Measurements from ENCODE around the gene IFNK.

IFNK gene

GRCh38 chr9:27510780-27511179 lies 13.3 kb upstream of the IFNK start:
- in situ Hi-C loops (cut with MboI; ENCODE audit: low sequenced_read_pairs) = no loop called here

- in situ Hi-C loops (cut with MboI; ENCODE audit: low sequenced_read_pairs) = no loop called here
These were observed 12.3 kb upstream of the IFNK start for GRCh38 chr9:27511771-27512170.

DNA sequence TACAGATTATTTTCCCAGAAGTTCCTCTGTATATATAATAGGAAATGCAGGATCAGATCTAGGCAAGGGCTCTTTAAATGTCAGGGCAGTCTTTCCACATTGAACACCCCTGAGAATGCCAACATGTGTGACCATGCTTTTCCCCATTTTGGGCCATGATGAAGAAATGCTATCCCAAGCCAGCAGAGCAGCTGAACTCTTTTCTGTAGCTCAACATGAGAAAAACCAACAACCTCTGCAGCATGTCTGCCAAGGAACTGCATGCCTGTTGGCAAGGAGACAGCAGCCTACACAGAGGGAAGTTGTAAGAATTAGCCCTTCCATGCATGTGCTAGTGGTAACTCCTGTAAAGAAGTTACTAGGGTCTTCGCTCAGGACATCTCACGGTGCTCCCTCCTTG lies 9.5 kb upstream of the IFNK start:
- in situ Hi-C loops (cut with MboI; ENCODE audit: low sequenced_read_pairs) = no loop called here

DNA sequence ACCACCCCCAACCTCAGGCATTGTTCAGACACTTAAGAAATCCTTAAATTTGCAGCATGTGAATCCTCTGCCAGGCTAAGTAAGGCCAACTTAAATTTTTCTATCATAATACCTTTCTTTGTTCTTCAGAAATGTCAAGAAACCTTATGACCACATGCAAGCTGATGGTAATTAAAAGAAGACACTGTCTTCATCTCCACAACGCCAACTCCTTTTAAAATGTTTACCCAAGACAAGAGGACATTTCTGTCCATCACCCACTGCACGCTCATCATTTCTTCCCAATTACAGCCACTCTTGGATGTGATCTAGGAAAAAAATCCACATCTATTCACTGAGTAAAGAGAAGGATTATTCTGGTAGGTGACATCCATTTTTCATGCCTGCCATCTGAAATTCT lies 6.1 kb upstream of the IFNK start:
- in situ Hi-C loops (cut with MboI; ENCODE audit: low sequenced_read_pairs) = no loop called here

GRCh38 chr9:27518809-27519208 lies 5.3 kb upstream of the IFNK start:
- in situ Hi-C loops (cut with MboI; ENCODE audit: low sequenced_read_pairs) = no loop called here

DNA sequence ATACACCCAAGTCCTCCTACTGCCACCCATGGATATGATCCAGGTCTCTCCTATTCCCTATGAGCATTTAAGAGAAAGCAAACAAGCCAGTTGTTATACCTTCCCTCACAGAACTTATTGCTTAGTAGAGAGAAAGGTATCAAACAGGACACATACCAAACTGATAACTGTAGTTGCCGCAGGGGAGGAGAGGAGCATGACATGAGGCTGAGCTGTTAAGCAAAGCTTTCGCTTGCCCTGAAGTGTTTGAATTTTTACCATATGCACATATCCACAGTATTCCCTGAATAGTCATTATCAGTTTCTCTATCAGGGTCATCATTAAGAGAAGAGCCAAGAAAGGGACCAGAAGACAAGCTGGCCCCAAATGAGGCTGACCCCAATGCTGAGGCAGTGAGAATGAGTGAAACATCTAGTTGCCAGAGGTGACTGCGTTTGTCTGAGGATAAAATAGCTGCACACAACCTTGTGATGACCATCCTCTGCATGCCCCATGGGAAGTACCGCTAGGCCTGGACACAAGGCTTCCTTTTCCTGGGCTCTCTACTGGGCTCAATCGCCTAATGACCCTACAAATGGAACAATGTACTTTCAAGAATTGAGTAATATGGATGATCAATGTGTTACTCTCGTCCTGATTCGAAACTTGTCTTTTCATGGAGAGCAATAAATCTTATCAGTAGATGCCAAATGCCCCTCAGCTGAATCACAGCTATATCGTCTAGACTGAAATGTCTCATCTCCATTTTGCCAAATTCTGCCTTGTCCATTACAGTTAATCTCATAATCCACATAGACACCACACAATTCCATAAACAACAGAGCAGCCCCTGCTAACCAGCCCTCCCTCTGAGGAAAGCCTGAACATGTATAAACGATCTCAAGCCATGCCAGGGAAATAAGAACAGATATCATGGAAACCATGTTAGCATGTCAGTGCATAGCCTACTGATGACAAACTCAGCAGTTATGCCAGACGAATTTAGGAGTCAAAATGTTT lies 4.3 kb upstream of the IFNK start:
- in situ Hi-C loops (cut with MboI; ENCODE audit: low sequenced_read_pairs) = no loop called here

DNA sequence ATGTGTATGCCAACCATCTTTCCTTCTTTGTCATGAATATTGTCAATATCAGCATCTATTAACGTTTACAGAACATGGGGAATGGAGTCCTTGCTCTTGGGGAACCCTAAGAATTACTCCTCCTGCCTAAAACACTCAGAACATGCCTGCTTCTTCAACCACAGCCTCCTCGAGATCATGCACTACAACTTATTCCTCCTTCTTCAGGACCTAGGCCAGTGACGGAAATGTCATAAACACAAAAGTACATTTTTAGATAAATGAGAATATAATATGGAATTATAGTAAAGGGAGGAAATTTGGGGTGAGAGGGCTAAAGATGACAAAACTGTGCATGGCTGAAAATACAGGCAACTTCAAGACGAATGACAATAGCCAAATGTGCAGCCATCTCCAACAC lies 3.1 kb upstream of the IFNK start:
- in situ Hi-C loops (cut with MboI; ENCODE audit: low sequenced_read_pairs) = no loop called here

DNA sequence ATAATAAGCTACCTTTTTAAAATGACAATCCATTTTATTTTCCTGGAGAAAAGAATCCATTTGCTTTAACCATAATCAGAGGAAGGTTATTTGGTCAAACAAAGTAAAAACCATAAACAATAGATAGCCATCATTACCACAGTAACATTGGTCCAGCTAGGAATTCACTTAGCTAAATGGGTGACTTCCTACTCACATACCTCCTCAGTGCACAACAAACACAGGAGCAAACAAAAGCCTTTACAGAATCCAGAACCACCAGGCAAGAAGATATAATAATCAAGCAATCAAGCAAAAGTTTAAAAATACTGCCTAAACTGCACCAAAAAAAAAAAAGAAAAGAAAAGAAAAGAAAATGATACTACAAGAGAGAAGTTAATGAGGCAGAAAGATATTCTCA lies 949 bp upstream of the IFNK start:
- in situ Hi-C loops (cut with MboI; ENCODE audit: low sequenced_read_pairs) = no loop called here

GRCh38 chr9:27527702-27528075 lies 3.6 kb downstream of the IFNK start:
- in situ Hi-C loops (cut with MboI; ENCODE audit: low sequenced_read_pairs) = loop anchor here (25.0 kb wide), 1 partner anchor 190 kb away; no protein-coding TSS in a partner anchor

DNA sequence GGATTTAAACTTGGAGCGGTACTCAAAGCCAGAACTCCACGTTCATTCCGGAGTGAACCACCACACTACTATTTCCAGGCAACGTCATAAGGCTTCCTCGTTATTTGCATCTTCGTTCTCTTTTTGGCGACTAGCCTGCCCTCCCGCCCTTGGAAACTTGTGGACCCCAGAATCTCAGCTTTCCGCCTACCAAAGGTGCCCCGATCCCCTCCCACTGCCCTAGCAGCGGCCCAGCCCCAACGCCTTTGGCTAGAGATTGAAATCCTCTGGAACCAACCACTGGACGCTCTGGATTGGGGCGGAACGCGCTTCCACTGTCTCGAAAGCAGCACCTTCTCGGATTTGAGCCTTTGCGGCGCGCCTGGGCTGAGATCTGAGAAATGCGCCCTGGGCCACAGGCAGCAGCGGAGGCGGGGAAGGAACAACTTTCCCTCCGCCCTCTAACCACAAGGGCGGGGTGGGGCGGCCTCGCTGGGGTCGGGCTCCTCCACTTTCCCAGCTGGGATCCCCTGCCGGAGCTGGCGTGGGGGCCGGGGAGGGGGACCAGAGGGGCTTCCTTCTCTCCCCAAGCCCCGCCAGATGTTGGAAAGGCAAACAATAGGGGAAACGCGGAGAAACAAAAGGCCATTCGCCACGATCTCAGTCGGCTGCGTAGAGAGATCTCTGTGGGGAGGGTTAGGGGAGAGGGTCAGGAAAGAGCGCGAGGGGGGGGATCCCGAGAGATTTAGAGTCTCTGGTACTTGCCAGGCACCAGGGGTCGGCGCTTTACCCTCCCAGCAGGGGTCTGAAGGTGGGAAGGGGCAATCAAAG lies 4.2 kb downstream of the IFNK start:
- in situ Hi-C loops (cut with MboI; ENCODE audit: low sequenced_read_pairs) = loop anchor here (25.0 kb wide), 1 partner anchor 191 kb away; no protein-coding TSS in a partner anchor

GRCh38 chr9:27528886-27529315 lies 4.8 kb downstream of the IFNK start:
- in situ Hi-C loops (cut with MboI; ENCODE audit: low sequenced_read_pairs) = loop anchor here (25.0 kb wide), 1 partner anchor 192 kb away; no protein-coding TSS in a partner anchor

GRCh38 chr9:27529316-27530278 lies 5.5 kb downstream of the IFNK start, which contains the start of gene MOB3B:
MOB3B (minus strand) TSS chr9:27529814; CDS start chr9:27455550, 74,264 bp downstream.
- in situ Hi-C loops (cut with MboI; ENCODE audit: low sequenced_read_pairs) = loop anchor here (25.0 kb wide), 1 partner anchor 192 kb away; no protein-coding TSS in a partner anchor

GRCh38 chr9:27530915-27531755 lies 7.0 kb downstream of the IFNK start:
- in situ Hi-C loops (cut with MboI; ENCODE audit: low sequenced_read_pairs) = loop anchor here (25.0 kb wide), 1 partner anchor 194 kb away; no protein-coding TSS in a partner anchor

- in situ Hi-C loops (cut with MboI; ENCODE audit: low sequenced_read_pairs) = loop anchor here (25.0 kb wide), 1 partner anchor 195 kb away; no protein-coding TSS in a partner anchor
These were observed 8.0 kb downstream of the IFNK start for GRCh38 chr9:27532046-27532445.

GRCh38 chr9:27533311-27533710 lies 9.2 kb downstream of the IFNK start:
- in situ Hi-C loops (cut with MboI; ENCODE audit: low sequenced_read_pairs) = loop anchor here (25.0 kb wide), 1 partner anchor 196 kb away; no protein-coding TSS in a partner anchor

GRCh38 chr9:27534131-27534530 lies 10.0 kb downstream of the IFNK start:
- in situ Hi-C loops (cut with MboI; ENCODE audit: low sequenced_read_pairs) = loop anchor here (25.0 kb wide), 1 partner anchor 197 kb away; no protein-coding TSS in a partner anchor

- in situ Hi-C loops (cut with MboI; ENCODE audit: low sequenced_read_pairs) = loop anchor here (25.0 kb wide), 1 partner anchor 197 kb away; no protein-coding TSS in a partner anchor
These were observed 10.6 kb downstream of the IFNK start for GRCh38 chr9:27534658-27535209.

GRCh38 chr9:27535701-27536118 lies 11.6 kb downstream of the IFNK start:
- in situ Hi-C loops (cut with MboI; ENCODE audit: low sequenced_read_pairs) = loop anchor here (25.0 kb wide), 1 partner anchor 198 kb away; no protein-coding TSS in a partner anchor
